Astrocyte (in vitro differentiated cells and primary cell): ENCODE measurements around the gene ITSN1. TPM values are rescaled to one million over a fixed set of nuclear protein-coding genes. Genes with fewer than 3 reads are reported as not detected.

ENCODE experiments used
- DNase-seq: peaks from one replicate; pipeline ENCODE4 v3.0.0-alpha.2; 2010; ENCODE audit warnings: low read depth
- FAIRE-seq: peaks from 2 replicates; lab custom pipeline; 2011; peaks lifted over from hg19 to GRCh38; lab: Jason Lieb, UNC
- H2AFZ ChIP-seq: 2 replicates; pipeline ENCODE4 v1.6.0; 2012; ENCODE audit warnings: low read depth, low read length, inconsistent platforms
- H3K27ac ChIP-seq: 2 replicates; pipeline ENCODE4 v1.5.1; 2011; ENCODE audit warnings: low read depth, low read length, inconsistent platforms
- H3K27me3 ChIP-seq: 2 replicates; pipeline ENCODE4 v1.6.0; 2011; ENCODE audit warnings: low read length, inconsistent platforms; ENCODE audit not compliant: insufficient read depth
- H3K36me3 ChIP-seq: 2 replicates; pipeline ENCODE4 v1.5.1; 2011; ENCODE audit warnings: low read length, inconsistent platforms; ENCODE audit not compliant: insufficient read depth
- H3K4me1 ChIP-seq: 2 replicates; pipeline ENCODE4 v1.5.1; 2011; ENCODE audit warnings: low read length, inconsistent platforms; ENCODE audit not compliant: insufficient read depth
- H3K4me2 ChIP-seq: 2 replicates; pipeline ENCODE4 v1.6.0; 2012; ENCODE audit warnings: low read length, inconsistent platforms
- H3K4me3 ChIP-seq: 2 replicates; pipeline ENCODE4 v1.5.1; 2011; ENCODE audit warnings: low read depth, mild to moderate bottlenecking, low read length, inconsistent platforms; ENCODE audit not compliant: insufficient read depth
- H3K79me2 ChIP-seq: 2 replicates; pipeline ENCODE4 v1.6.0; 2012; ENCODE audit warnings: mild to moderate bottlenecking, low read length, inconsistent platforms; ENCODE audit not compliant: insufficient read depth
- H3K9ac ChIP-seq: 2 replicates; pipeline ENCODE4 v1.6.0; 2012; ENCODE audit warnings: mild to moderate bottlenecking, low read length, inconsistent platforms
- H3K9me3 ChIP-seq: 2 replicates; pipeline ENCODE4 v1.5.1; 2012; ENCODE audit warnings: low read depth, mild to moderate bottlenecking, low read length, inconsistent platforms; ENCODE audit not compliant: insufficient read depth
- H4K20me1 ChIP-seq: 2 replicates; pipeline ENCODE4 v1.6.0; 2012; ENCODE audit warnings: low read length, inconsistent platforms; ENCODE audit not compliant: insufficient read depth
- H3K27ac Mint-ChIP-seq: one replicate; pipeline ENCODE4 v1.8.0; 2021; ENCODE audit warnings: mild to moderate bottlenecking, mixed read lengths; ENCODE audit not compliant: unreplicated experiment
- H3K27me3 Mint-ChIP-seq: one replicate; pipeline ENCODE4 v1.8.0; 2021; ENCODE audit warnings: low read depth, mixed read lengths; ENCODE audit not compliant: unreplicated experiment
- H3K36me3 Mint-ChIP-seq: one replicate; pipeline ENCODE4 v1.8.0; 2021; ENCODE audit warnings: low read depth, mixed read lengths; ENCODE audit not compliant: unreplicated experiment
- H3K4me1 Mint-ChIP-seq: one replicate; pipeline ENCODE4 v1.8.0; 2021; ENCODE audit warnings: low read depth, mixed read lengths; ENCODE audit not compliant: unreplicated experiment
- H3K4me3 Mint-ChIP-seq: one replicate; pipeline ENCODE4 v1.8.0; 2021; ENCODE audit warnings: mild to moderate bottlenecking, moderate library complexity, mixed read lengths; ENCODE audit not compliant: unreplicated experiment
- H3K9me3 Mint-ChIP-seq: one replicate; pipeline ENCODE4 v1.8.0; 2021; ENCODE audit warnings: mild to moderate bottlenecking, mixed read lengths; ENCODE audit not compliant: unreplicated experiment
- EZH2 ChIP-seq: IDR thresholded peaks from 2 replicates; pipeline ENCODE4 v1.6.1; 2012; ENCODE audit warnings: mild to moderate bottlenecking, low read length, inconsistent platforms; ENCODE audit not compliant: insufficient read depth
- total RNA-seq: library from RNA; stranded (reverse); gene quantifications from 2 replicates; pipeline ENCODE4 v1.2.1, GENCODE V29; 2021
- TF ChIP-seq, protein P1 (sequence below): IDR thresholded peaks from 2 replicates; pipeline ENCODE4 v1.5.1; 2011; ENCODE audit warnings: low read depth, mild to moderate bottlenecking, inconsistent platforms, low read length, moderate library complexity; ENCODE audit not compliant: insufficient read depth

The ITSN1 gene
- total RNA-seq, 1 donor from 2014 or later = 77.3 TPM

DNA sequence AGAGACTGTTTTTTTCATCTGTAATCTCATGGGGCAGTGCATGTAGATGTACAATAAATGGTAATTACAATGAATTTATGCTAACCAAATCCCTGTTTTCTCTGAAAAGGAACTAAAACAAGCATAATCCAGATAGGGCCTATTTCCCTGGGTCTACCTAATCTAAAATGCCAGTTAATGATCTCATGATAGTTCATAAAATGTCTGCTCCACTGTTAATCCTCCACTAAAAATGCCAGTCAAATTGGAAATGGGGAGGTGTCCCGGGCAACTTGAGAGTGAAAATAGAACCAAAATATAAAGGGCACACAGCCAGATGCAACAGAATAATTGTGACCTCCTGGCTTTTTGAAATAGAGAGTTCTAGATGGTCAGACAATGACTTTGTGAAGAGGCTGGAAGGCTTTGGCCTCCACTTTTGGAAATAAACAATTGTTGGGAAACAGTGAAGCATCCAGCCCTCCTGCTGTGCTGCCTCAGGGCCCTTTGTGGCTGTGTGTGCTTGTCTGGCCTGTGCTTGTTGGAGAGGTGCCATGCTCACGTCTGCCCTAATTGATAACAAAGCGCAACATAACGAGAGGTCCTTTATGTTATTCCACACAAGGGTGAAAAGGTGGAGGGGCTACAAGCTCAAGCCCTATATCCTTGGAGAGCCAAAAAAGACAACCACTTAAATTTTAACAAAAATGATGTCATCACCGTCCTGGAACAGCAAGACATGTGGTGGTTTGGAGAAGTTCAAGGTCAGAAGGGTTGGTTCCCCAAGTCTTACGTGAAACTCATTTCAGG, 175.6 kb downstream of the ITSN1 start:
- H3K36me3 ChIP-seq = peaks cover 19% of the 10 kb centered on the region
- no peak for FAIRE-seq
- H3K4me1 Mint-ChIP-seq = peaks cover 19% of the 10 kb centered on the region

DNA sequence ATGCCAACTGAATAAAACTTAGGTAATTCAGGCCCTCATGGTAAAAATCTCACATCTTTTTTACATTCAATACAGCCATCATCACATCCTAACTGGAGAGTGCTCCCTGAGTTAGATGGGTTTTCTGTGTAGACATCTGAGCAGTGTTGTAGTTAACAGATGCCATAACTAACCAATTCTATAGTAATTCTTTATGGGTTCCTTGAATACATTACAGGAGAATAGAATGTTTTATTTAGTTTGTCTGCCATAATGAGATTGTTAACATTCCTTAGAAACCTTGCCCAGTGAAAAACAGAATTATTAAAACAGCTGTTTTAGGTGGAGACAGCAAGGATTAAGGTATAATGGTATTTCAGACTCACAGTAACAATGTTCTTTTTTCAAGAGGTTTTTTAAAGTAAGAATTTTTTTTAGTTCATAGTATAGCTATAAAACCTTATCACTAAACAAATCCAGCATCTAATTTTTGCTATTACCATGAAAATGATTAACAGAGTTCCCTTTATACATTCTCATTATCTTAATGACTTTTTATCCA, 178.0 kb downstream of the ITSN1 start:
- no peak overlapping the region for H3K4me3 Mint-ChIP-seq
- Histone ChIP-seq H3K4me2 (no peak overlapping the region), H3K9ac (no peak overlapping the region), H3K79me2 (no peaks in the 10 kb centered on the region), H3K36me3 (peaks cover 12% of the 10 kb centered on the region), H3K4me1 (peaks cover 11% of the 10 kb centered on the region), H4K20me1 (no peaks in the 10 kb centered on the region), H3K27me3 (no peaks in the 10 kb centered on the region), H3K27ac (no peak overlapping the region), H2AFZ (no peak overlapping the region), H3K4me3 (no peak overlapping the region), H3K9me3 (no peaks in the 10 kb centered on the region)
- no peak for FAIRE-seq
- peaks cover 18% of the 10 kb centered on the region for H3K36me3 Mint-ChIP-seq
- H3K27me3 Mint-ChIP-seq = no peaks in the 10 kb centered on the region
- no peak for DNase-seq
- H3K27ac Mint-ChIP-seq = no peak overlapping the region
- H3K4me1 Mint-ChIP-seq = peaks cover 12% of the 10 kb centered on the region
- no peaks in the 10 kb centered on the region for H3K9me3 Mint-ChIP-seq
- TF ChIP-seq, protein P1, sequence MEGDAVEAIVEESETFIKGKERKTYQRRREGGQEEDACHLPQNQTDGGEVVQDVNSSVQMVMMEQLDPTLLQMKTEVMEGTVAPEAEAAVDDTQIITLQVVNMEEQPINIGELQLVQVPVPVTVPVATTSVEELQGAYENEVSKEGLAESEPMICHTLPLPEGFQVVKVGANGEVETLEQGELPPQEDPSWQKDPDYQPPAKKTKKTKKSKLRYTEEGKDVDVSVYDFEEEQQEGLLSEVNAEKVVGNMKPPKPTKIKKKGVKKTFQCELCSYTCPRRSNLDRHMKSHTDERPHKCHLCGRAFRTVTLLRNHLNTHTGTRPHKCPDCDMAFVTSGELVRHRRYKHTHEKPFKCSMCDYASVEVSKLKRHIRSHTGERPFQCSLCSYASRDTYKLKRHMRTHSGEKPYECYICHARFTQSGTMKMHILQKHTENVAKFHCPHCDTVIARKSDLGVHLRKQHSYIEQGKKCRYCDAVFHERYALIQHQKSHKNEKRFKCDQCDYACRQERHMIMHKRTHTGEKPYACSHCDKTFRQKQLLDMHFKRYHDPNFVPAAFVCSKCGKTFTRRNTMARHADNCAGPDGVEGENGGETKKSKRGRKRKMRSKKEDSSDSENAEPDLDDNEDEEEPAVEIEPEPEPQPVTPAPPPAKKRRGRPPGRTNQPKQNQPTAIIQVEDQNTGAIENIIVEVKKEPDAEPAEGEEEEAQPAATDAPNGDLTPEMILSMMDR = no peak
- no peak for TF ChIP-seq EZH2

More for the DNA sequence above, 175.6 kb downstream of the ITSN1 start:
- no peaks in the 10 kb centered on the region for H4K20me1 ChIP-seq
- Mint-ChIP-seq H3K9me3 (no peaks in the 10 kb centered on the region), H3K27me3 (no peaks in the 10 kb centered on the region), H3K36me3 (peaks cover 18% of the 10 kb centered on the region), H3K4me3 (no peak overlapping the region), H3K27ac (no peak overlapping the region)
- no peaks in the 10 kb centered on the region for H3K4me1 ChIP-seq
- TF ChIP-seq, protein P1 = no peak
- no peak for TF ChIP-seq EZH2
- H3K9ac ChIP-seq = no peak overlapping the region
- H2AFZ ChIP-seq = no peak overlapping the region
- no peaks in the 10 kb centered on the region for H3K27me3 ChIP-seq
- H3K4me3 ChIP-seq = no peak overlapping the region
- H3K27ac ChIP-seq = no peak overlapping the region
- no peak overlapping the region for H3K4me2 ChIP-seq
- H3K9me3 ChIP-seq = no peaks in the 10 kb centered on the region
- DNase-seq = no peak
- H3K79me2 ChIP-seq = no peaks in the 10 kb centered on the region

DNA sequence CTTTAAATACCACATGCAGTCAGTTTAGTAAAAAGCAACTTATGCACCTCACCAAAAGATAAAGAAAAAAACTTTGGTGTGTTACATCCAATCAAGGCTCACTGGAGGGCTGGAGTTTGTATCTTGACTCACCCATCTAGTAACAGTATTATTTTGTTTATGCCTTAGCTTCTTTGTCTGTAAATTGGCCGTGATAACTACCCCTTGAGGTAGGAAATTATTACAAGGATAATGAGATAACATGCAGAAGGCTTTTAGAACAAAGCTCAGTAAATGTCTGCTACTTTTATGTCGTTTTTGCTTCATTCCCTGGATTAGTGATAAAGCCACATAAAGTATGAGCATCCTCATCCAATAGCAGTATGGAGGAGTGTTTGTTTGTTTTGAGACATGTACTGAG, 178.5 kb downstream of the ITSN1 start:
- no peak overlapping the region for H3K4me2 ChIP-seq
- peaks cover 9% of the 10 kb centered on the region for H3K36me3 ChIP-seq
- H3K9ac ChIP-seq = no peak overlapping the region
- Mint-ChIP-seq H3K9me3 (no peaks in the 10 kb centered on the region), H3K4me3 (no peak overlapping the region), H3K36me3 (peaks cover 15% of the 10 kb centered on the region), H3K27me3 (no peaks in the 10 kb centered on the region), H3K4me1 (peaks cover 14% of the 10 kb centered on the region), H3K27ac (no peak overlapping the region)
- H3K27me3 ChIP-seq = no peaks in the 10 kb centered on the region
- peaks cover 16% of the 10 kb centered on the region for H3K4me1 ChIP-seq
- H3K27ac ChIP-seq = no peak overlapping the region
- H3K4me3 ChIP-seq = no peak overlapping the region
- no peaks in the 10 kb centered on the region for H3K9me3 ChIP-seq
- DNase-seq (no peak), FAIRE-seq (no peak)
- TF ChIP-seq, protein P1 = no peak
- no peak for TF ChIP-seq EZH2
- no peaks in the 10 kb centered on the region for H4K20me1 ChIP-seq
- no peaks in the 10 kb centered on the region for H3K79me2 ChIP-seq
- no peak overlapping the region for H2AFZ ChIP-seq
